ENCODE results near the gene STX16.
"Not testable (repeated sequence)": the region's sequence is repeated elsewhere in the genome, so short reads cannot be mapped to it uniquely, and the experiment has no call there.

STX16 gene

GRCh38 chr20:58637466-58638213, 13.4 kb upstream of the STX16 start:
- FAIRE-seq (no peak), DNase-seq (ENCODE audit: insufficient read length, low spot score) (no peak)
- no peak for TF ChIP-seq POLR2A (IDR thresholded peaks at IDR 0.05; ENCODE audit: low read depth, low read length)

- TF ChIP-seq POLR2A (IDR thresholded peaks at IDR 0.05; ENCODE audit: low read depth, low read length) = no peak
- FAIRE-seq = no peak
- DNase-seq (ENCODE audit: insufficient read length, low spot score) = no peak
Measured at GRCh38 chr20:58638467-58639181, 12.5 kb upstream of the STX16 start.

DNA sequence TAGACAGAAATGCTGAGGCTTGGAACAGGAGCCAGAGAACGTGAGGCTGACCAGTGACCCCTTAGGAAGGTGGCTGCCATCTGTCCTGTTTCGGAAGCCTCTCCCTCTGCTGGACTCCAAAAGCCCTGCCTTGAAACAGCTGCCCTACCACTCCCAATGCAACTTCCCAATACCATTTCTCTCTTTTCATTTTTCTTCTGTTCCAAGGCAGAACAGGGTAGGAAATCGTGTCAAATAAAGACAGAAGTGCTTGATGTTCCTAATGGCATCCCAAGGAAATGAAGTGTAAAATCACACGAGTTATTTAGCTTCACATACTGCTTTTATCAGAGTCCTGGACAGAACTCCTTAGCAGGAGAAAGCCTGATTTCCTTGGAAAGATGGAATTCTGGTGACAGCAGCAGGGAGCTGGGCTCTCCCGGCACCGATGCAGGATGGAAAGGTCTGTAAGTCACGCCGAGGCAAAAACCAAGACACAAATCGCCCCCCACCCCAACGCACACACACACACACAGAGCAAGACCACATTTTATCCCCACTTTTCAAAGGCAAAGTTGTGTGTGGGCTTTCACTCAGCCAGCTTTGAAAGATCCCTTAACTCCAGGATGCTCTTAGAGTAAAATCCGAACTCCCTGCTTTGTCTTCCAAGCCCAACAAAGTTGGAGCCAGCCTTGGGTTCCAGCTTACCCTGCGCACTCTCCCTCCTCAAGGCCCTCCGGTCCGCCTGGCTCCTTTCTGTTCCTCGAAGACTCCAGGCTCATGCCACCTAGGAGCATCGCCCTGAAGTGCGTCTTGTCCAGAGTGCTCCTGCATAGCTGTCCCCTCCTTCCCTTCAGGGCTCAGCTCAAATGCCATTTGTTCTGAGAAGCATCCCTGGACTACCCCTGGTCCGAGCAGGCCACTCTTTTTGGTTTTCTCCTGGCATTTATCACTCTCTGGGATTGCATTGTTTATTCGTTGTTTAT, 11.6 kb upstream of the STX16 start:
- DNase-seq (ENCODE audit: insufficient read length, low spot score) (no peak), FAIRE-seq (no peak)
- TF ChIP-seq POLR2A (IDR thresholded peaks at IDR 0.05; ENCODE audit: low read depth, low read length) = no peak

GRCh38 chr20:58640446-58640845, 10.6 kb upstream of the STX16 start:
- FAIRE-seq (no peak), DNase-seq (ENCODE audit: insufficient read length, low spot score) (no peak)
- no peak for TF ChIP-seq POLR2A (IDR thresholded peaks at IDR 0.05; ENCODE audit: low read depth, low read length)

DNA sequence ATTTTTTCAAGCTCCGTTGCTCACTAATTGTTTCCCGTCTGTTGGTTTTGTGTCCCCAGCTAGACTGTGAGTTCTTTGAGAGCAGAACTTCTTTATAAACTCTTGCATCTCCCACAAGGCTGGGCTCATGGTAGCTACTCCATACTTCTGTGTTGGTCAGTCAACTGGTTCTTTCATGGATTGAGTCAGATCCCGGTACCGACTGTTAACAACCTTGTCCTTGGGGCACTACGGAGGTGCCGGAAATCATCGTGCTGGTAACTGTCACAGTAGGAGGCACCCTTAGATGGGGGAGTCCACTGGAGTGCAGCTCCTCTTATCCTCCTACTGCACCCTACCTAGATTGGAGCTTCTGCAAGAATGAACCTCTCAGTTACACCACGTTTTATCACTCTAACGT, 8.6 kb upstream of the STX16 start:
- DNase-seq (ENCODE audit: insufficient read length, low spot score) = no peak
- no peak for FAIRE-seq
- no peak for TF ChIP-seq POLR2A (IDR thresholded peaks at IDR 0.05; ENCODE audit: low read depth, low read length)

- DNase-seq (ENCODE audit: insufficient read length, low spot score); FAIRE-seq: not testable (repeated sequence)
Measured at GRCh38 chr20:58642896-58643295, 8.2 kb upstream of the STX16 start.

DNA sequence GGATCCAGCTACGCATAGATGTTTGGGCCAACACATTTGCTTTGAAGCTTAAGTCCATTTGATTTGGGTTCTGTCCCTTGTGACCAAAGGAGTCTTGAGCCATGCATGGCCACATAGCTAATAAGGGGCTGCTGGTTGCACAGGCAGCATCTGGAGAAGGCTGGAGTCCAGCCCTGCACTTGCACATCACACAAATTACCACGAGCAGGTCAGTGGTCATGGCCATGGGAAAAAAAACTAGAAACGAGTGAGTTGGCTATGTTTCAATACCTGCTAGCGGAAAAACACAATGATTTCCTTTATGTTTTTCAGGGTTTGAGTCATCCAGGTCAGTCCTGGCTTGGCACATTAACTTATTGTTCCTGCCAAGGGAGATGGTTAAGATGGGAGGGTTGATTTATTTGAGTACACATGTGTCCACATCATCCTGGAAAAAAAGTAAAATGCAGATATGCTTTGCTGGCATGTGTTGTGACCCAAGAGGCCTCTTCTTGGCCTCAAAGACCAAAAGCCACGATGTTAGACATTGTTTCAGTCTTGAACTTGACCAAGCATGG, 5.6 kb upstream of the STX16 start:
- DNase-seq (ENCODE audit: insufficient read length, low spot score) = peak; percentile 79
- TF ChIP-seq POLR2A (IDR thresholded peaks at IDR 0.05; ENCODE audit: low read depth, low read length) = no peak
- peak; percentile 41 for FAIRE-seq

DNA sequence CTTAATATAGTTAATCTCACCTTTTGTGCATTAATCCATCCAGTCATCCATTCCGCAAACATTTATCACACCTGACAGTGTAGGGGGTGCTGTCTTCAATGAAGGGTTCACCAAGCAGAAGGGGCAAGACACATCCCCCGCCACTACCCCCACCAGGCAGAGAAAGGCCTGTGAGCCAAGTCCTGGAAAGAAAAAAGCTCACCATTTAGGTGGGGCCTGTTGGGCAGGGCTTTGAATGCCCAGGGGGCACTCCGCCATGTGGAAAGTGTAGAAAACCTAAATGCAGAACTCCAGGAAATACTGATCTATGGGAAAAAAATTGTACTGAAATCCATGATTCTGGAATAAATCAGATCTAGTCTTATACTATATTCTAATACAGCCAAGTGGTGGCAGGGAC, 4.8 kb upstream of the STX16 start:
- DNase-seq (ENCODE audit: insufficient read length, low spot score) = no peak
- FAIRE-seq = no peak
- TF ChIP-seq POLR2A (IDR thresholded peaks at IDR 0.05; ENCODE audit: low read depth, low read length) = no peak

GRCh38 chr20:58646703-58647102, 4.4 kb upstream of the STX16 start:
- FAIRE-seq = no peak
- TF ChIP-seq POLR2A (IDR thresholded peaks at IDR 0.05; ENCODE audit: low read depth, low read length) = no peak
- DNase-seq (ENCODE audit: insufficient read length, low spot score) = no peak

- DNase-seq (ENCODE audit: insufficient read length, low spot score) (no peak), FAIRE-seq (no peak)
- TF ChIP-seq POLR2A (IDR thresholded peaks at IDR 0.05; ENCODE audit: low read depth, low read length) = no peak
Measured at GRCh38 chr20:58647162-58647795, 3.8 kb upstream of the STX16 start.

GRCh38 chr20:58647796-58648501, 3.1 kb upstream of the STX16 start:
- peak; percentile 95 for DNase-seq (ENCODE audit: insufficient read length, low spot score)
- no peak for FAIRE-seq
- TF ChIP-seq POLR2A (IDR thresholded peaks at IDR 0.05; ENCODE audit: low read depth, low read length) = no peak

DNA sequence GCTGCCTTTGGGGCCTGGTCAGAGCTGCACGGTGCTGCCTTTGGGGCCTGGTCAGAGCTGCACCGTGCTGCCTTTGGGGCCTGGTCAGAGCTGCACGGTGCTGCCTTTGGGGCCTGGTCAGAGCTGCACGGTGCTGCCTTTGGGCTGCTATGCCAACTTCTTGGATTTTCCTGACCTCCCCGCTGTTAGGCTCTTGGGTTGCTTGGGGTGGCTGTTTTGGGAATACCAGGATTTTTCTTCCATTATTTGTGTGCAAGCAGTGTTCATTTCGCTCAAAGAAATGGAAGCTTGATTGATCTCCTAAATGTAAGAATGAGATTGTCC, 2.6 kb upstream of the STX16 start:
- DNase-seq (ENCODE audit: insufficient read length, low spot score); FAIRE-seq: not testable (repeated sequence)

All from H54 (cell line).